LHCN-M2 (cell line): Measurements from ENCODE around the gene LTBP2. TPM values are rescaled to one million over a fixed set of nuclear protein-coding genes. Genes with fewer than 3 reads are reported as not detected.

ENCODE experiments used
- DNase-seq: peaks from one replicate; pipeline ENCODE4 v3.0.0-alpha.2; 2012; ENCODE audit warnings: low read depth
- total RNA-seq: library from RNA; depleted of rRNA; stranded (reverse); fragments of >200 nt; gene quantifications from 2 replicates; pipeline ENCODE4 v1.2.3, GENCODE V29; 2014

The LTBP2 gene
- total RNA-seq, 1 experiment from 2014 or later = 151 TPM

DNA sequence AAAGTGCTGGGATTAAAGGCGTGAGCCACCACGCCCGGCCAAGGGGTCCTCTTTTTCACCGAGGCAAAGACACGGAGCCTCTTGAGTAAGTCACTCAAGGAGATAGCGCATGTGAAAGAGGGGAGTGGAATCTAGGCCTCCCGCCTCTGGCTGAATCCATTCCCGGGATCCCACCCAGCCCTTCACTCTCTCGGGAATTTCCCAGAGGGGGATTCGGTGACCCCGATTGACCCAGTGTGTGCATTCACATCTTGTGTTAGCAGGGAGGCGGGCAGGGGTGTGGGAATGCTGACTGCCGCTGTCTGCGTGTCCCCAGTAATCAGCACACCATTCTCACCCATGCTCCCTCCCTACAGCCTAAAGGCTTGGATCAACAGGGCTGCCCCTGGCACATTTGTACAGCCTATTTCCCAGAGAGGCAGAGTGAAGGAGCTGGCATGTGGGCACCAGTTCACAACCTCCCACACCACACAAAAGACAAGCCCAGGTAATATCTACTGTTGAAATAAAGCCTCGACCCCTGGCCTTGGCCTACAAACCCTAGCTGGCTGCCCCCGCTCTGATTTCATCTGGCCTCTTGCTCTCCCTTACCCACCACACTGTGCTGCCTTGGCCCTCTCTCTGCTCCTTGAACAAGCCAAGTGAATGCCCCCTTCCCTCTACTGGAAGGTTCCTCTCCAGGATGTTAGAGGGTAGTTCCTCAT lies 1.3 kb upstream of the LTBP2 start:
- no peak for DNase-seq

GRCh38 chr14:74612350-74613021 lies 449 bp upstream of the LTBP2 start:
- DNase-seq = peak; percentile 79

DNA sequence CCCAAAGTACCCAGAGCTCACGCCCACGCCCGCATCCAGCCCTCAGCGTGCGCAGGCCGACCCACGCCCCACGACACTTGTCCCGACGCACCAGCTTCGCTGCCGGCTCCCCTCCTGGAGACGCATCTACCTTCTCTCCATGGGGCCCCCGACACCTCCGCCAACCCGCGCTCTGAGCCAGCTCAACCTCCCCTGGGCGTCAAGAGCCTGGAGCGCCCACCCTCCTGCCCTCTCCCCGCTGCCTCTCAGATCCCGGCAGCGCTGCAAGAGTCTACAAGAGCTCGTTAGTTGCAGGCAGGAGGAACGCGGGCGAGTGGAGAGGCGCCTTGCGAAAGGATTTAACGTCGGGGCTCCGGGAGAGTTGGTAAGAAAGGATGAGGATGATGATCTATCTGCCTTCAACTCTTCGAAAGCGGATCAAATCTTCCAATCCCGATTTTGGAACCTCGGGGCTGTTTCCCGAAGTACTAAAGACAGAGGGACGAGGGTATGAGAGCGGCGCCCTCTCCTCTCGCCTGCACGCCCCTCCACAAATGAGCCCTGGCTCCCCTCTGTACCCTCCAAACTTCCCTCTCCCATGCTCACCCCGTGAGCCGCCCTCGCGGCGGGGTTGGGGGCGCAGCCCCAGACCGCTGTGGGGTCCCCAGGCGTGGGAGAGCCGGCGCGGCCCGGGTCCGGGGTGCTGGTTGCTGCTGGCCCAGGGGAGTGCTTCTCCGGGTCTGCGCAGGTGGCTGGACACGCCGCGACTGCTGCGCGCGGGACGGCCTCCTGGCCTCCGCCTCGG lies 979 bp downstream of the LTBP2 start:
- no peak for DNase-seq

- DNase-seq = no peak
These were observed 1.7 kb downstream of the LTBP2 start for GRCh38 chr14:74610199-74610865.

GRCh38 chr14:74609721-74610120 lies 2.3 kb downstream of the LTBP2 start:
- DNase-seq = peak; percentile 68

DNA sequence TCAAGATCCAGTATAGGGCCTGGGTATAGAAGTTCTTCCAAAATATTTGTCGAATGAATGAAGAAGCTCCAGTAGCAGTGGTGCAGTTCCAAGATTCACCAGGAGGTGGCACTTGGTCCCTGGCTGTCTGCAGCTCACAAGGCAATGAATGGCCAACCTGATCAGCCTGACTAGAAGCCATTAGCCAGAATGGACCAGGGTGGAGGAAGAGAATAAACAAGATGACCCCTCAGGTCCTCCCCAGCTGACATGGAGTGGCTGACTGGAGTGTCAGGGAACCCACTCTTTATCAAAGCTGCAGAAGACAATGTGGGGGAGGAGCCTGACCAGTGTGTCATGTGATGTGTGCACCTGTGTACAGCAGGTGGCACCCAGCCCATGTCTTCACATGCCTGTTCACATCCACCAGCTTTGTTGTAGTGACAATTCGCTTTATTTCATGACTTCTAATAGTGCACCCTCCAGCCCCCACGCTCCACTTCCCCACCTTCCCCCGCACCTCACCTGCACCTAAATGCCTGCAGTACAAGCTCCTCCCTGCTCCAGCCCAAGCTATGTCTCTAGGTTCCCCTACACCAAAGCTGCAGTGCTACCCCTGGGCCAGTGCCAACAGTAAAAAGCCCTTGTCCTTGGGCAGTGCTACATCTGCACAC lies 3.0 kb downstream of the LTBP2 start:
- peak; percentile 84 for DNase-seq

GRCh38 chr14:74606727-74607126 lies 5.3 kb downstream of the LTBP2 start:
- DNase-seq = no peak

DNA sequence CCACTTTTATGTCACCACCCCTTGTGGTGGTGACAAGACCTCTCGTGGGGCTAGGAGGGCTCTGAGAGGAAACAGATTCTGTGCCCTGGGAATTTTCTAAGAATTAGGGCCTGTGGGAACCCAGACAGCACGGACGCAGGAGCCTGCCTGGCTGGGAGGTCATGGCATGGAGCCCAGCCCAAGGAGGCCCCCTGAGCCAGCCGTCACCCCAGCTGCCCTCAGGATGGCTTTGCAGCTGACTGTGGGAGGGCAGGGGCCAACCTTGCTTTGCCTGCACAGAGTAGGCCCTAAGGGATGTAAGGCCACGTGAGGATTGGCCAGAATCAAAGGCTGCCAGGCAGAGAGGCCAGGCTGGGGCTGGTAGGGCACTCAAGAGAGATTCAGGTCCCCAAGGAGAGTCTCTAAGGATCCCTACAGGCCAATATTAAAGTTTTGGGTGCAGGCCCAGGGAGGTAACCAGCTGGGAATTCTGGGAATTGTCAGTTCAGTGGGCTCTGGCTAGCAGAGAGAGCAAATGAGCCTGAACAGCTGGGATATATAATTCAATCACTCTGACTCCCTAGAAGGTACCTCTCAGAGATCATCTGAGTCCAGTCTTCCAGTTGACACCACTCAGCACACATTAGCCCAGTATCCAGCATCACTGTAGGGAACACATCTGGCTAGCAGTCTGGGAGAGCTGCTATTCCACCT lies 6.4 kb downstream of the LTBP2 start:
- peak; percentile 61 for DNase-seq

DNA sequence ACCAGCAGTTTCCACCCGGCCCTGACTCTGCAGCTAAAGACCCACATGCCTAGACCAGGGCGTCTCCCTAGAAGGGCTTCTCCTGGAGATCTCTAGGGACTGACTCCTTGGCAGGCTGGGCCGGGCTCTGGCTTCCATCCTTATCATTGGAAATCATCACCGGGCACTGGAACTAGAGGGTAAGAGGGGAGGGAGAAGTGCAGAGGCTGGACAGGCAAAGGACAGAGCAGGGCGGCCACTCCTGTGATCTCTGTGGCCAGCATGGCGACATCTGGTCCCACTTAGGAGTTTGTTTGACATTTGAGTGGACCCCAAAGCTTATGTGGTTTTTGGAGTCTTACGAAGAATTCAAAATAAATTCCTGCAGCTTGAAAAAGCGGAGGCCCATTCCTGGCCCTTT lies 7.1 kb downstream of the LTBP2 start:
- DNase-seq = no peak

DNA sequence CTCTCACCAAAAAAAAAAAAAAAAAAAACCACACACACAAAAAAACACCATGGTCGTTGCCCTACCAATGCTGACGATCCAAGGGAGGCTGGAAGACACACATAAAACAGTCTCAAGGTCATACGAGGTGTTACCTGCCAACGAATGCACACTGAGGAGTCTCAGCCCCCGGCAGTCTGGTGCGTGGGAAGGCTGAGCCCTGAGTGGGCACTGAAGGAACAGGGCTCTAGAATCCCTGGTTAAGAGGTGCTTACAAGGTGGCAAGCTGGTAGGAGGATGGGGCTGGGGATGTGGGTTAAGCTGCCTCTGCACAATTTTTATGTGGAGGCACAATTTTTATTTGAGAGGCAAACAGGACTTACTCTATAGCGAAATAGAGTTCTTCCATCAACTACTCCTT lies 7.9 kb downstream of the LTBP2 start:
- DNase-seq = no peak

DNA sequence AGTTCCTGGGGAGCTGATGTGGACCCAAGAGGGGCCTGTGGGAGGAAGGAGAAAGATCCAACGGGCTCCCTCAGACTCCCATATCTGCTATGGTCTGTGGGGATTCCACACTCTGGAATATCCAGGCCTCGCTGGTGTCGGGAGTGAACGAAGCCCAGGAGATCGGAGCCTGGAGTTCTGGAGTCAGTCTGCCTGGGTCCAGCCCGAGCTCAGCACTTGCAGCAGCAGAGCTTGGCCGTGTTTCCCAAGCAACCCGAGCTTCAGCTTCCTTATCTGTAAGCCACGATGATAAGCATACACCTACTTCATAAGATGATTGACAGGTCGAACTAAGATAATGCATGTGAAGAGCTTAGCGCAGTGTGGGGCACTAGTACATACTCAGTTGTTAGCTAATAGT lies 10.1 kb downstream of the LTBP2 start:
- no peak for DNase-seq

- DNase-seq = peak; percentile 77
These were observed 12.1 kb downstream of the LTBP2 start for GRCh38 chr14:74599946-74600345.

GRCh38 chr14:74599321-74599761 lies 12.7 kb downstream of the LTBP2 start:
- peak; percentile 83 for DNase-seq

- no peak for DNase-seq
These were observed 15.1 kb downstream of the LTBP2 start for GRCh38 chr14:74596741-74597450.

- DNase-seq = no peak
These were observed 16.9 kb downstream of the LTBP2 start for GRCh38 chr14:74595006-74595735.

DNA sequence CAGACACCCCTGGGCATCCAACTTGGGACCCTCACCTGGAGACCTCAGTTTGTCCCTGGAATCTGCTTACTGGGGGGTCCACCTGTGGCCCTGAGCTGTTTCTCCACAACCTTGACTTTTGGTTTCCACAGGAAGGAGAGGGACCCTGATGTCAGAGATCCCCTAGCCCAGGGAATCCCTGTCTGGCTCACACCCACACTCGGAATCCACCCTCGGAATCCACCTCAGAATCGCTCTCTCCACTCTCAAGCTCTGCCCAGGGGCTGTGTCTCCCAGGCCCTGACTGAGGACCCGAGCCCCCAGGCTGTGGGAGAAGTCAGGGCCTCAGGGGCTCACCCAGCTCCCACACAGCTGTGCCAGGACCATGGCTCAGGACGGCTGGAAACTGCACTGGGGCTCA lies 17.4 kb downstream of the LTBP2 start:
- no peak for DNase-seq

- no peak for DNase-seq
These were observed 18.0 kb downstream of the LTBP2 start for GRCh38 chr14:74594029-74594428.

DNA sequence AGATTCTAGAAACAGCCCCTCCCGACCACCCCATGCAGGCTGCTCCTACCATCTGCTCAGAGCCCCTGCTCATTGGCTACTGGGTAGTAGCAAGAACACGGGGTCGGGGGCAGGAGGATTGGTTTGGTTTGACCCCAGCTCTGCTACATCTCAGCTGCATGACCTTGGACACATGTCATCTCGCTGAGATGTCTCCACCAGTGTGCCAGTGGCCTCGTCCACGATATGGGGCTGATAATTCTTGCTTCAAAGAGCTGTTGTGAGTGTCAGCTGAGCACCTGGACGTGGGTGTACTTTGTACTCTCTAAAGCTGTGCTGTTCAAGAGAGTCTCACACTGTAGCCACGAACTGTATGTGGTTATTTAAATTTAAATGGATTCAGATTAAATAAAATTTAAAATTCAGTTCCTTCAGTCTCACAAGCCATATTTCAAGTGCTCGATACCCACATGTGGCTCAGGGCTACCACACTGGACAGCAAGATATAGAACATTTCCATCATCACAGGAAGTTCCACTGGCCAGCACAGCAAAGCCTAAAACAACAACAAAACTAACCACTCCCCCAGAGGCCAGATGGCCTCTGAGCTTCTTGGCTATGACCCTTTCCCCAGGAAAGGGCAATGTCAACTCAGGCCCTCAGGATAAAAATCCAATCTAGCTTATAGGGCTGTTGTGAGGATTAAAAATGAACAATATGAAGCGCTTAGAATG lies 18.6 kb downstream of the LTBP2 start:
- DNase-seq = peak; percentile 73
